Breast epithelium (tissue), 3 donors: ENCODE results near the gene RNPC3.

Source experiments
- POLR2A ChIP-seq: fragments of 450-650 bp; IDR thresholded peaks from one replicate; pipeline ENCODE4 v1.6.1; 2016; ENCODE audit warnings: antibody characterized with exemption, mild to moderate bottlenecking, moderate library complexity
- TF ChIP-seq, protein P1 (sequence below), 3 donors: fragments of 450-650 bp; IDR thresholded peaks; one replicate each; pipeline ENCODE4 v1.5.1; 2016 to 2017; ENCODE audit warnings: antibody characterized with exemption in 3 of 3, mild to moderate bottlenecking in 3 of 3, moderate library complexity in 3 of 3

DNA sequence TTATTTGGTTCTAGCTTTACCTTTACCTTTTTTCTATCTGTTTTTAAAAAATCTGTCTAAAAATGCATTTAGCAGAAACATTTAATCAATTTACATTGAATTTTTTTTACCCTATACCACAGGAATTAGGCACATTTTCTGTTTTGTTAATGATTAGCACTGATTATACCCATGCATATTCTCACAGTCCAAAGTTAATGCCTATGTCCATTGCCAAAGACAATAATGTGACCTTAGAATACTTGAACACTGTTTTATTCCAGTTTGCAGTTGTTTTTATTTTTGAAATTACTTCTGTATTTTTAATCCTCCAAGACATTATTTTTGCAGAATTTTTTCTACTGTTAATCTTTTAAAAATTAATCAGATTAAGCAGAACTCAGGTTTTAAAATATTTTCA, 34.9 kb downstream of the RNPC3 start:
- no peak for TF ChIP-seq POLR2A
- TF ChIP-seq, protein P1, sequence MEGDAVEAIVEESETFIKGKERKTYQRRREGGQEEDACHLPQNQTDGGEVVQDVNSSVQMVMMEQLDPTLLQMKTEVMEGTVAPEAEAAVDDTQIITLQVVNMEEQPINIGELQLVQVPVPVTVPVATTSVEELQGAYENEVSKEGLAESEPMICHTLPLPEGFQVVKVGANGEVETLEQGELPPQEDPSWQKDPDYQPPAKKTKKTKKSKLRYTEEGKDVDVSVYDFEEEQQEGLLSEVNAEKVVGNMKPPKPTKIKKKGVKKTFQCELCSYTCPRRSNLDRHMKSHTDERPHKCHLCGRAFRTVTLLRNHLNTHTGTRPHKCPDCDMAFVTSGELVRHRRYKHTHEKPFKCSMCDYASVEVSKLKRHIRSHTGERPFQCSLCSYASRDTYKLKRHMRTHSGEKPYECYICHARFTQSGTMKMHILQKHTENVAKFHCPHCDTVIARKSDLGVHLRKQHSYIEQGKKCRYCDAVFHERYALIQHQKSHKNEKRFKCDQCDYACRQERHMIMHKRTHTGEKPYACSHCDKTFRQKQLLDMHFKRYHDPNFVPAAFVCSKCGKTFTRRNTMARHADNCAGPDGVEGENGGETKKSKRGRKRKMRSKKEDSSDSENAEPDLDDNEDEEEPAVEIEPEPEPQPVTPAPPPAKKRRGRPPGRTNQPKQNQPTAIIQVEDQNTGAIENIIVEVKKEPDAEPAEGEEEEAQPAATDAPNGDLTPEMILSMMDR (IDR thresholded peaks at IDR 0.05), result no peak
